HG02798 (cell line): ENCODE measurements around the gene ZNF536.
"Not testable (repeated sequence)": the region's sequence is repeated elsewhere in the genome, so short reads cannot be mapped to it uniquely, and the experiment has no call there.

Source experiments
- ATAC-seq: cut with Tn5 transposase; IDR thresholded peaks from one replicate; pipeline ENCODE4 v1.9.1; 2021; ENCODE audit warnings: mild to moderate bottlenecking; ENCODE audit not compliant: unreplicated experiment, poor library complexity

ZNF536 gene

DNA sequence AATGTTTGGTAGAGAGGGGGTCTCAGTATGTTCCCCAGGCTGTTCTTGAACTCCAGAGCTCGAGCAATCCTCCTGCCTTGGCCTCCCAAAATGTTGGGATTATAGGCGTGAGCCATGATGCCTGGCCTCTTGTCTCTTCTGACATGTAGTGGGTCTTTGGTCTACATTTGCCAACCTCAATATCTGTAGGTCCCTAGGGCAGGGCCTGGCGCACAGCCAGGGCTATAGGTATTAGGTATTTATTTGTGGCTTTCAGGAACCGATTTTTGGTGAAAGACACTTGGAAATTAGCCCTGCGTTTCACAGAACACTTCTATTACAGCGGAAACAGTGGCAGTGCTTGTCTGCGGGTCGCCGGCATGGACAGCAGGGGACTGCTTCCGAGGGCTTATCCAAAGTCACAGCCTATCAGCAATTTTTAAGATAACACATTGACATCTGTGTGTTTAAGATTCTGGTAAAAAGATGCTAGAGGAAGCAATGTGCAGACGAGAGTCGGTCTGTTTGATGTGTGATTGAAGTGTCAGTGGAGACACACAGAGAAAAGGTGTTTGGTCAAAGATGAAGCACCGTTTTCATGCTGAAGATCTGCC lies 14.5 kb downstream of the ZNF536 start:
- ATAC-seq, result no peak

DNA sequence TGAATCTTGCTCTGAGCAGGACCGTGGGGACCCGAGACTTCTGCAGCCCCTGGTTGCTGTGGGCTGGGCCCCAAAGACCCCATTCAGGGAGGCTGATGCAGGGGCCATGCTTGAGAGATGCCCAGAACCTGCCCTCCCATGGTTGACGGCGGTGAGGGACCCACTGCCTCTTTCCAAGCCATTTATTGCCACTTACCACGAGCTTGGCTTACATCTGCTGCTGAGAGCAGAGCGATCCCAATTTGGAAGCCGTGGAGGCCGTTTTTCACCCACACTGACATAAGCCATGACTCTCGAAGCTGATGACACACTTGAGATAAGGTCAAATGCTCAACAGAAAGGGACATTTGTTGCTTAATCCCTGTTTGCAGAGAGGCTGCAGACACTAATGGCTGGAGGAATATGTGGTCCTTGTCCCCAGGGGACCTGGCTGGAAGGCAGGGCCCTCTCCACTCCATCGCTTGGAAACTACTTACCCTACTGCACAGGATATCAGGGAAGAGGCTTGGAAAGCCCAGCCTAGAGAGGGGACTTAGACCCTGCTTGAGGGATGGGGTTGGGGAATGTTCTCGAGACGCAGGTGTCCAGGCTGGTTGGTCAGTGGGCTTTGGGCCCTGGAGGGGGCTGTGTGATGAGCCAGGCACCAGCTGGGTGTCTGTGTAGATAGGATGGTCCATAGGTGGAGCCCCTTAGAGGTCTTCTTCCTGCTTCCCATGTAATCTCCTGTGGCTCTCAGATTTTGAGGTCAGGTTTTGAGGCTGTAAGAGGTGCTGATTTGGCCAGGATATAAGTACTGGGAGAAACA lies 15.3 kb downstream of the ZNF536 start:
- ATAC-seq, result no peak

DNA sequence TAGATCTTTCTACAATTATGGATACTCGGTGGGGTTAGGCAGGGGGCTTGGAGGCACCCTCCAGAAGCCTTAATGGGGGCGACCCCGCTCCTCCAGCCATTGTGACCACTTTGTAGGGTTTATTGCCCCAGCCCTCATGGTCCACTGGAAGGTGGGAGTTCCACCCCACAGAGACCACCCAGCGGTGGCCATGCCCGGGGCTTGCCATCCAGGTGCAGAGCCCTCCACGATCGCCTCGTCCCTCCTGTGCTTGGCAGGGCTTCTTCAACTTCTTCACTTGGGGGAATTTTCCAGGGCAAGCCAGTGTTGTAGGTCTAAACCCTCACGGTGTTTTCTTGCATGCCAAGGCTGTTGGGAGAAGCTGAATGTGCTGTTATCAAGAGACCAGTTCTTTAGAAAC lies 16.1 kb downstream of the ZNF536 start:
- no peak for ATAC-seq

DNA sequence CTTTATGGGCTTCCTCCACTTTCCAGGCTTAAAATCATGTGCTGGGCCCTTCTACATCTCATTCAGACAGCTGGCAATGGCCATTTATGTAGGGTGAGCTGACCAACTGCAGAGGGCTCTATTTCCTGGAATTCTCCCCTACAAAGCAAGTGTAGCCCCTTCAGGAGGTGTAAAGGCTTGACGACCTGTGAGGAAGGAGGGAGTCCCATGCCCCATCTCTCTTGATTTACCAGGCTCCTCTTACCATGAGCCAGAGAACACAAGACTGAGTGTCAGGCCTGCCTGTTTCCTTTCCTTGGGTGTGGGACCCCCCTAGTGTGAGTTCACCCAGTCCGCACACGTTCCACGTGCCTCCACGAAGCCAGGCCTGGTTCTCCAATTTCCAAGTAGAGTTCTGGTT lies 16.6 kb downstream of the ZNF536 start:
- ATAC-seq, result no peak

DNA sequence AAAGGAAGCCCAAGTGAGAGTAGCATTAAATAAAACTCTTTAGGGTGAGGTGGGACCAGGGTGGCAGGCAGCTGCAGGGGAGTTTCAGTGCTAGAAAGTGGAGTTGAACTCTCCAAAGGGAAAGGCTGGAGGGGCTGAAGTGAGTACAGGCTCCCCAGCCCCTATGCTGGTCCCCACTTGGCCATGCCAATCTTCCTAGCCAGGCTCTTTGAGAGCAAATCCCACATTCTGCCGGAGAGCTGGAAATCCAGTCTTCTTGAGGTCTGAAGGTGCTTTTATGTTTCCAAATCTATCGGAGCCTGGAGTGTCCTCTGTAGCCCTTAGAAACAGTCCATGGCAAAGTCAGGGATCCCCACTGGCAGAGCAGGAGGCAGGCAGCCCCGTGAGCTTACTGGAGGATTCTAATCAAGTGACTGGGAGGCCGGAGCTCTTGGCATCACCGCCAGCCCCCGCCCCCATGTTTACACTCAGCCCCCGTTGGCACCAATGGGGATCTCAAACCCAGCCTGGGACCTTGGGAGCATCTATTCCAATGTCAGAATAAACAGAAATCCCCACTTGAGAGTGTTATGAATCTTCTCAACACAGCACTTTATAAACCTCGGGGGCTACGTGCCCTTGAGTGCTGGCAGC lies 18.3 kb downstream of the ZNF536 start:
- no peak for ATAC-seq

DNA sequence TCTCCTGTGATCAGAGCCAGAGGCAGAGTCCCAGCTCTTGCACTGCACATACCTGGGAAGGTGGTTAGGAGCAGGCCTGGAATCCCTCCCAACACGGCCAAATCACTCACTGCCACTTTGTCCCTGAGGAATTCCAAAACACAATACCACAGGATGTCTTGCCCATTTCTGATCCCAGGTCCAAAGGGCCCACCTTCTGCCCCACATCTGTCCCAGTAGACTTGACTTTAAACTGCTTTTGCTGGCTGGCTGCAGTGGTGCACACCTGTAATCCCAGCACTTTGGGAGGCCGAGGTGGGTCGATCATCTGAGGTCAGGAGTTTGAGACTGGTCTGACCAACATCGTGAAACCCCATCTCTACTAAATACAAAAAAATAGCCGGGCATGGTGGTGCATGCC lies 18.9 kb downstream of the ZNF536 start:
- ATAC-seq, result no peak

DNA sequence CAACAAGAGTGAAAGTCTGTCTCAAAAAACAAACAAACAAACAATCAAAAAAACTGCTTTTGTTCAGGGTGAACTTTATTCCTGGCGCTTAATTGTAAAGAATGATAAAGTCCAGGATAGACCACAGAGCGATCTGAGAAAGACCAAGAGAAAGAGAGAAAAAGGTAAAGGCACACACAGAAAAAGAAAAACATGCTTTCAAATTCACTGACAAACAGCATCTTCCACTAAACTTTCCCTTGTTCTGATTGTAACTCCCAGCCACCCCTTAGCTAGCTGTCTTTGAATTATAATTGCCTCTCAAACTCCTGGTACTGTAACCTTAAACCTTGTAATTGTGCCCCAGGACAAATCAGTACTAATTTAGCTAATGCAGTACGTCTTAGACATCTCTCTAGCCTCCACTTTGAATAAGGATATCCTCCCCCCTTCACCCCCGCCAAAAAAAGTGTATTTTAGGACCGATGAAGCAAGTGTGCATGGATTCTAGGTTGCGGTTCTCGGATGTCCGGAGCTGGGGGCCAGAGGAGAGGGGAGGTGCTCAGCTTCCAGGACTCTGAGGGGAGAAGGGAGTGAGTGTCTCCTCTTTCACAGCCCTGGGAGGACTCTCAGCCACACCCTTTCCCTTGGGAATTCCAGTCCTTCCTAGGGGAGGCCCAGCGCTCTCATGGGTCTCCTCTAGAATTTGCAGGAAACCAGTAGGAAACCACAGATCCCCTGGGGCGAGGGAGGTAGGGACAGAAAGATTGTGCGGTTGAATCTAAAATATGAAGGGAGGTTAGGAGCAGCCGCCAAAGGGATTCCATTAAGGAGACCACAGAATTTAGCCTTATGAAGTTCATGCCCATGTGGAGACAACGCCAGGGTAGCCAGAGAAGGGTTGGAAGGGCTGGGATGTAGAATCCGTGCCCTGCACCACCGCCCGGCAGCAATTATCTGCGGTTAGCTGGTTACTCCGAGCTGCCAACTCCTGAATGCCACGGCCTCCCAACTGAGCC lies 19.7 kb downstream of the ZNF536 start:
- no peak for ATAC-seq

DNA sequence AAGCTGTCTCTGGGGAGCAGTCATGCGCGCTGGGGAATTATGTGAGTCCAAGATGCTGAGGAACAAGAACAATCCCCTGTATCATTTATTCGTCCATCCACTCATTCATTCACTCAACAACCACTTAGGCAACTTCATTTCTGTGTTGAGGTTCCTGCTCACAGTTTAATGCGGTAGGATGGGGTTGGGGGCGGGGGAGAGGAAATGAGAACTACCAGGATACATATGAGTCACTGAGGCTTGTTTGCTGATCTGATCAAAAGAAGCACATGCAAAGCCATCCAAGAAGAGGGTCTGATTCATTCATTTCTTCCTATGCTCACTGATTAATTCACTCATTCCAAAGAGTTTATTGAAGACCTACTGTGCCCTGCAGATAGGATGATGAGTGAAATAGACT lies 20.9 kb downstream of the ZNF536 start:
- no peak for ATAC-seq

DNA sequence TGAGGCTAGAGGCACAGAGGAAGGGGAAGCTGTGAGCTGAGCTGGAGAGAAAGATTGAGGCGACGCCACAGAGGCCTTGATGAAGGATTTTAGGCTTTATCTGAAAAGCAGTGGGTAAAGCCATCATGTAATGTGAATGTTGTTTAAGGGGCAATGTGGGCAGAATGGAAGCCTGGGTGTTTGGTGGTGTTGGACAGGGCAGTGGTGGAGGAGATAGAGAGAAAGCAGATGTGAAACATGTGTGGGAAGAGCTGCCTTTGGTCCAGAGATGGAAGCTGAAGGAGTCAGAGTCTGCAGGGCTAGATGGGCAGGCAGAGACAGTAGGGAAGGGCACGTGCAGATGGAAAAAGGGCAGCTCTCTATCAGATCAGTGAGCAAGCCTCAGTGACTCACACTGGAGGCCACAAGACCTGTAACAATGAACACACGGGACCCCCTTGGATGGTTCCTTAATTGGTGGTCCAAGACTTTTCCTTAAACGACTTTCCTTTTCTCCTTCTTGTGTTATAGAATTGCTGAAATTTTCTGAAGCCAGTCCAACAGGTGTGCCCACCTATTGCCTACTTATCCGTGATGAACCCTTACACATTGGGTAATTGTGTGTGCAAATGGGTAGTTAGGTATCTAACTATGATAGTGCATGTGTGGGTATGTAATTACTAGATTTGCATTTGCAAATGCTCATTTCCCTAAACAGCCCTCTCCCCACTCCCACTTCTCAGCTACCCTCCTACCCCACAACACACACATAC lies 21.7 kb downstream of the ZNF536 start:
- ATAC-seq, result no peak

DNA sequence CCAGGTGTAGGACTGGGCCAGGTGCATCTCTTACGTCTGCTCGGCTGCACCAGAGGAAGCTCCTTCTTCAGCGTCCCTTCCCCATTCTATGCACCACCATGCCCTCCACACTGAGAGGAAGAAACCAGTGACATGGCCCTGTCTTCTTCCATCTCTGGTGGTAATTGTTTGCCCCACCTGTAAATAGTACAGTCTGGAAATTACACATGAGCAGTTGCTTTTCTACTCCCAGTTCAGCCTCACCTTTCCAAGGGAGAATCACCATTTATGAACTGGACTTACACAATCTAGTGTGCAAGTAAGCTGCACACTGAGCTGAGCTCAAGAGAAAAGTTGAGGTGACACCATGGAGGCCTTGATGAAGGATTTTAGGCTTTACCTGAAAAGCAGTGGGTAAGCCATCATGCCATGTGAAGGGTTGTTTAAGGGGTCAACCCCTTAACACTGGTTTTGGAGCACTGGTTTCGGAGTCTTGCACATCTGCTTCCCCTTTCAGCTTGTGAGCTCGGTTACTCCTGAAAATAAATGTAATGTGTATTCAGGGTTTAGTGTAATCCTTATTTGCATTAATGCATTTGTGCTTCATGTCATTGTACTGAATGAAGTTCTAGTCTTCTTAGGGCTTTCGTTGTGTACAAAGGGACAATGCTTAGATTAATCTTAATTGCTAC lies 22.4 kb downstream of the ZNF536 start:
- no peak for ATAC-seq

DNA sequence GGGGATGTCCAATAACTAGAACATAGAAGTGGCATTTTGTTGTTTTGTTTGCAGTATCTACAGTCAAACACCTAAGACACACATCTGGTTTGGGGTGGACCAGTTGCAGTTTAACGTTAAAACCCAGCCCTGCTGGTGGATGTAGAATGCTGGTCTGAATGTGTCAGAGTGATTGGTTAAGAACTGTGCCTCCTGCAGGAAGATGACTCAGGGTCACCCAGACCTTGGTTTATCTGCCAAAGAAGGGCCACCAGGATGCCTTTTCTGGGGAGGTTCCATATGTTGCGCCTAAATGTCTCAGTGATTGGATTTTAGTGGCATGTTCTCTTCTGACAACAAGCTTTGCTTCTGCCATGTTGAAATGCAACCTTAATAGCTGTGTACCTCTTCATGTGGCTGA lies 23.1 kb downstream of the ZNF536 start:
- no peak for ATAC-seq

DNA sequence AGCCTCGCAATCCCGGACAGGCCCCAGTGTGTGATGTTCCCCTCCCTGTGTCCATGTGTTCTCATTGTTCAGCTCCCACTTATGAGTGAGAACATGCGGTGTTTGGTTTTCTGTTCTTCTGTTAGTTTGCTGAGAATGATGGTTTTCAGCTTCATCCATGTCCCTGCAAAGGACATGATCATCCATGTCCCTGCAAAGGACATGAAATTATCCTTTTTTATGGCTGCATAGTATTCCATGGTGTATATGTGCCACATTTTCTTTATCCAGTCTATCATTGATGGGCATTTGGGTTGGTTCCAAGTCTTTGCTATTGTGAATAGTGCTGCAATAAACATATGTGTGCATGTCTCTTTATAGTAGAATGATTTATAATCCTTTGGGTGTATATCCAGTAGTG lies 26.4 kb downstream of the ZNF536 start:
- ATAC-seq, result not testable (repeated sequence)

DNA sequence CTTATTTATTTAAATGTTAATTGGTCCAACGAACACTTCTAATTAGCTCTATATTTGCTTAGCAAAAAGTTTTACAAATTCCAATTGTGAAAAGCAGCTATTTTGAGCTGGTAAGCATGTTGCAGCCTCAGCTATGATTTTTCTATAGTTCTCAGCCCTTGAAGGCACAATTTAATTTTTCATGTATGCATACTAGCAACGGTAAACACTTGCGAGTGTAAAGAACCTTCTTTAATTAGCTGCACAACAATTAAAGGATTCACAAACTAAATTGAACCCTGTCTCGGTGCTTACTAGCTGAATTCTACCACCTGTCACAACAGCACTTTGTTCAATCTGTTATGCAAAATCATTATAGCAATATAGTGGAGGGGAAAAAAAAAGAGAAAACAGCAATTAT lies 29.8 kb downstream of the ZNF536 start:
- ATAC-seq, result no peak

DNA sequence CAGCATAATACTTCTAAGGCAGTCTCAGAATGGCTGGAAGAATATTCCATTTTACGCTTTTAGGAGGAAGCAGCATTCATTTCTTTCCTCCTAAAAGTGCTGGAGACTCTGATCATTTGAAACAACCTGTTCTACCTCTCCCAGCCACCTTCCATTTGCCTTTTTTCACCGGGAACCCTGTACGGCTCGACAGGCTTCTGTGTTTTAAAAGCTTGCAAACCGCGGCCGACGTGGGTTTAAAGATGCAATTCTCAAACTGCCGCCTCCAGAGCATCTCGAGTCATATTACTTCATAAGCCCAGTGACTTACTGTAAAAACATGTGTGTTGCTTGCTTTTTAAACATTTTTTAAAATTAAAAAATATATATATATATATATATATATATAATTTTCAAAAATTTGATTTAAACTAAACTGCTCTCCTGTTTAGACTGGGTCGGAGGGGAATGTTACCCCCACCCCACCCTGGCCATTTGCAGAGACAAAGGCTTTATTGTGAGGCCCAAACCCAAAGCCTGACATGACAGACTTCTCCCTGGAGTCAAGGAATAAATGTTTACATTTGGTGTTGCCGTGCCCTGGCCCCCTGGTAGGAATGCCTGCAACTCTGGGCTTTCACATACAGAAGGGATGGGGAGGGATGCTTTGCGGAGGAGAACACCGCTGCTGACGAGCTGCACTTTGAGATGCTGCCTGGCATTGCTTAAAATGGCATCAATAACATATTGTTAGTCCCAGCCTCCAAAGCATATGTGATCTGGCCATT lies 30.4 kb downstream of the ZNF536 start:
- no peak for ATAC-seq

DNA sequence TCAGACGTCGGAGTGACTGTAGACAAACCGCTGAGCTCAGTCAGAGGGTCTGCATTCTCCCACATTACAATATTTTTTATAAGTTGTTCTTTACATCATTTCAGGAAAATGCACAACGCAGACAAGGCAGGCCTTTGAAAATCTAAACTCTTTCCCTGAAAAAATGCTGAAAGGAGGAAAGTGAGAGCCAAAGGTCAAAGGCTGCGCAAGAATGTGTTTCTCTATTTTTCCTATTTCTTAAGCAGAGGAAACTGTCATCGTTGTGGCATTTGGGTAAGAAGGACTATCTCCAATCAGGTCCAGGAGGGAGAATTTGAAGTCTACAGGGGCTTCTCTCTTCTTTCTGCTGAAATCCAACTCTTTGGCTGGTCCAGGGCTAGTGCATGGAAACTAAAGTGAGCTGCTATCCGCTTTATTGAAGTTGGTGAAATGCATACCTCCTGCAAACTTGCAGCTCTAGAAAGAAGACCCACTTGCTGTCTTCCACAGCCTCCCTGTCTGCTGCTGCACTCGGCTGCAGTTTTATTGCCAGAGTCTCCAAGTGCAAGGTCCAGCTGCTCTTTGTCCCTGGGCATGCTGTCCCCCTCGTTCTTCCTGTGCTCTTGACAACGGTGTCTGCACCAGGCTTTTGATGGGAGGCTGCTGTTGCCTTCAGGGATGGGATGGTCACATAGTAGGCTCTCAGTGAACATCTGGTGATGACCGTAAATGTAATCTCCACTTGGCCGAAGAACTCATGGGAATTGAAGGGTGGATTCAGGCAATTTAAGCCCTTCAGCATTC lies 31.2 kb downstream of the ZNF536 start:
- ATAC-seq, result no peak

DNA sequence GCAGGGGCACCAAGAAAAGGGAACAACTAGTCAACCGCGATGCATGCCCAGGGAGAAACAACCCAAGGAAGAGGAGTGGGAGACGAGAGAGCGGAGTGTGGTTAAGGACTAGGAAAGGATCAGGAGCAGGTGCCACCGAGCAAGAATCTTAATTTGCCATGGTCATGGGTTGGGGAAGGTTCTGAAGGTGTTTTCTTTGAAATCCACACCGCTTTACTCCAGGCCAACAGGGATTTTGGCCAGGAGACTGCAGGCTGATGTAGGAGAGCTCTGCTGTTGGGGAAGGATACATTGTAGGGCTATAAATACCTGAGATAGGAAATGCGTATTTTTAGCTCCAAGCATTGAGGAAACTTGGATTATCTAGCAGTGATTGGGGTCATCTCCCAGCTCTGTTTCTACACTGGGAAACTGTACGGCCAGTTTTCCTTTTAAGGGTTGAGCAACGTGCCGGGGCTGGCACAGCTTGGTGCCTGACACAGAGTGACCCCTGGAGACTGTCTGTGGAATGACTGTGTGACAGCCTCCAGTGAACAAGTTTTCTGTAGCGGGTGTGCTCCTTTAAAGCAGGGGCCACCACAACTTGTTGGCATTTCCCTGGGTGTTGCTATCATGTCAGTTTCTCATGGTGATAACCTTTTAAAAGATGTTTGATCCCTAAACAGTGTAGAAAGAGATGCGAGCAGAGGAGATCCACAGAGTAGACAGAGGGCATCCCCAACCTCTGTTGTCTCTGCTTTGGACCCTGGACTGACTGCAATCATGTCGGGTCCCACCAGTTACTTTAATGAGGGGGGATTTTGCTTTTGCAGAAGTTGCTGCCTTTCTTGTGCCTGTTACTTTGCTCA lies 34.3 kb downstream of the ZNF536 start:
- ATAC-seq, result no peak
